Suprapubic skin (tissue), 4 donors: ENCODE results near the gene NHSL2. TPM values are rescaled to one million over a fixed set of nuclear protein-coding genes. Genes with fewer than 3 reads are reported as not detected.

Source experiments
- DNase-seq, 2 donors: peaks; one replicate each; pipeline ENCODE4 v3.0.0-alpha.2; 2019; ENCODE audit warnings: low spot score in 2 of 2
- H3K27ac ChIP-seq: fragments of 200-600 bp; sonication (generic); one replicate; pipeline ENCODE4 v1.5.1; 2019
- H3K27me3 ChIP-seq: fragments of 200-600 bp; sonication (generic); one replicate; pipeline ENCODE4 v1.5.1; 2019
- H3K36me3 ChIP-seq: fragments of 200-600 bp; sonication (generic); one replicate; pipeline ENCODE4 v1.5.1; 2019
- H3K4me1 ChIP-seq: fragments of 200-600 bp; sonication (generic); one replicate; pipeline ENCODE4 v1.5.1; 2019
- H3K4me3 ChIP-seq: fragments of 200-600 bp; sonication (generic); one replicate; pipeline ENCODE4 v1.5.1; 2019; ENCODE audit warnings: mild to moderate bottlenecking
- H3K9me3 ChIP-seq: fragments of 200-600 bp; sonication (generic); one replicate; pipeline ENCODE4 v1.5.1; 2019
- CTCF ChIP-seq, 2 donors: fragments of 200-600 bp in 1 of 2; fragments of 450-650 bp in 1 of 2; sonication (generic) in 1 of 2; IDR thresholded peaks; one replicate each; pipeline ENCODE4 v1.5.1; 2016 to 2019; ENCODE audit warnings: antibody characterized with exemption in 2 of 2, mild to moderate bottlenecking in 1 of 2, moderate library complexity in 1 of 2
- EP300 ChIP-seq: sonication (generic); formaldehyde crosslinking; IDR thresholded peaks from one replicate; pipeline ENCODE4 v1.6.1; 2017; ENCODE audit warnings: antibody characterized with exemption
- POLR2A ChIP-seq, 2 donors: fragments of 450-650 bp; IDR thresholded peaks; one replicate each; pipeline ENCODE4 v1.6.1; 2017; ENCODE audit warnings: antibody characterized with exemption in 2 of 2, mild to moderate bottlenecking in 2 of 2, moderate library complexity in 2 of 2
- POLR2AphosphoS5 ChIP-seq, 3 donors: sonication (generic); formaldehyde crosslinking; IDR thresholded peaks; one replicate each; pipeline ENCODE4 v1.6.1; 2017; ENCODE audit warnings: antibody characterized with exemption in 3 of 3
- WGBS: methylation state at CpG from one replicate; pipeline ENCODE4 v1.1.5; 2018; 5-methylcytosine and 5-hydroxymethylcytosine counted together
- total RNA-seq, 4 donors: library from RNA; depleted of rRNA; stranded (reverse); fragments of >200 nt; gene quantifications; one replicate each; pipeline ENCODE4 v1.1.0, GENCODE V29; 2016

Gene NHSL2
- total RNA-seq, 4 donors from 2014 or later, result 2.0 to 4.7 (median 3.0) TPM

GRCh38 chrX:71978164-71978563 lies 67.5 kb downstream of the NHSL2 start:
- Histone ChIP-seq H3K4me1 (no peaks in the 10 kb centered on the region), H3K4me3 (no peak overlapping the region), H3K27ac (no peak overlapping the region), H3K27me3 (no peaks in the 10 kb centered on the region), H3K36me3 (no peaks in the 10 kb centered on the region), H3K9me3 (no peaks in the 10 kb centered on the region)
- DNase-seq, result no peak
- 72% methylated on average over 3 of the region's 3 CpGs for WGBS
- no peak for TF ChIP-seq EP300

GRCh38 chrX:71989768-71990426 lies 79.3 kb downstream of the NHSL2 start:
- H3K27ac ChIP-seq, result no peak overlapping the region
- WGBS, result 41% methylated on average over 9 of the region's 9 CpGs
- no peaks in the 10 kb centered on the region for H3K9me3 ChIP-seq
- H3K36me3 ChIP-seq, result no peaks in the 10 kb centered on the region
- no peak for TF ChIP-seq POLR2AphosphoS5 (IDR thresholded peaks at IDR 0.05)
- no peak for TF ChIP-seq CTCF (IDR thresholded peaks at IDR 0.05)
- TF ChIP-seq EP300, result no peak
- TF ChIP-seq POLR2A (IDR thresholded peaks at IDR 0.05), result no peak
- H3K4me3 ChIP-seq, result no peak overlapping the region
- H3K27me3 ChIP-seq, result no peaks in the 10 kb centered on the region
- no peaks in the 10 kb centered on the region for H3K4me1 ChIP-seq
- DNase-seq, result no peak

- no peak for DNase-seq
- no peak overlapping the region for H3K27ac ChIP-seq
- 80% methylated on average over 2 of the region's 2 CpGs for WGBS
- H3K36me3 ChIP-seq, result no peaks in the 10 kb centered on the region
- H3K4me3 ChIP-seq, result no peak overlapping the region
- H3K4me1 ChIP-seq, result no peaks in the 10 kb centered on the region
- H3K9me3 ChIP-seq, result no peaks in the 10 kb centered on the region
- no peaks in the 10 kb centered on the region for H3K27me3 ChIP-seq
- TF ChIP-seq POLR2AphosphoS5 (IDR thresholded peaks at IDR 0.05) (no peak), CTCF (IDR thresholded peaks at IDR 0.05) (no peak)
Observed at GRCh38 chrX:71990518-71990917, 79.9 kb downstream of the NHSL2 start.

- Histone ChIP-seq H3K27ac (no peak overlapping the region), H3K27me3 (no peaks in the 10 kb centered on the region), H3K4me3 (no peak overlapping the region), H3K4me1 (no peaks in the 10 kb centered on the region), H3K36me3 (no peaks in the 10 kb centered on the region), H3K9me3 (no peaks in the 10 kb centered on the region)
- TF ChIP-seq CTCF (IDR thresholded peaks at IDR 0.05) (no peak), POLR2AphosphoS5 (IDR thresholded peaks at IDR 0.05) (no peak), EP300 (no peak), POLR2A (IDR thresholded peaks at IDR 0.05) (no peak)
- no peak for DNase-seq
- 70% methylated on average over 4 of the region's 4 CpGs for WGBS
Observed at GRCh38 chrX:71991164-71991563, 80.5 kb downstream of the NHSL2 start.

- no peaks in the 10 kb centered on the region for H3K9me3 ChIP-seq
- DNase-seq, result no peak
- 57% methylated on average over 8 of the region's 8 CpGs for WGBS
- H3K27me3 ChIP-seq, result no peaks in the 10 kb centered on the region
- H3K4me1 ChIP-seq, result no peaks in the 10 kb centered on the region
- TF ChIP-seq CTCF (IDR thresholded peaks at IDR 0.05) (no peak), POLR2A (IDR thresholded peaks at IDR 0.05) (no peak), EP300 (no peak)
- H3K36me3 ChIP-seq, result no peaks in the 10 kb centered on the region
- H3K27ac ChIP-seq, result no peak overlapping the region
- no peak overlapping the region for H3K4me3 ChIP-seq
Observed at GRCh38 chrX:71992711-71993110, 82.1 kb downstream of the NHSL2 start.

- TF ChIP-seq POLR2A (IDR thresholded peaks at IDR 0.05) (no peak), POLR2AphosphoS5 (IDR thresholded peaks at IDR 0.05) (no peak)
- no peak for DNase-seq
- Histone ChIP-seq H3K4me1 (no peaks in the 10 kb centered on the region), H3K27ac (no peak overlapping the region), H3K27me3 (no peaks in the 10 kb centered on the region), H3K4me3 (no peak overlapping the region), H3K36me3 (no peaks in the 10 kb centered on the region), H3K9me3 (no peaks in the 10 kb centered on the region)
- 83% methylated on average over 1 of the region's 2 CpGs for WGBS
Observed at GRCh38 chrX:71993371-71993770, 82.7 kb downstream of the NHSL2 start.
